Breast epithelium (tissue), 3 donors: ENCODE measurements around the gene NEBL.
A peak's percentile ranks its signal among the peaks of the same experiment; 100 is the strongest.

ENCODE experiments used
- CTCF ChIP-seq, 3 donors: fragments of 450-650 bp; IDR thresholded peaks; one replicate each; pipeline ENCODE4 v1.5.1; 2016 to 2017; ENCODE audit warnings: antibody characterized with exemption in 3 of 3, mild to moderate bottlenecking in 3 of 3, moderate library complexity in 3 of 3
- POLR2AphosphoS5 ChIP-seq, 3 donors: sonication (generic); formaldehyde crosslinking; IDR thresholded peaks; one replicate each; pipeline ENCODE4 v1.6.1; 2017; ENCODE audit warnings: antibody characterized with exemption in 3 of 3

- TF ChIP-seq CTCF (IDR thresholded peaks at IDR 0.05) (peak in 1 of 3 donors; percentile 47), POLR2AphosphoS5 (IDR thresholded peaks at IDR 0.05) (no peak)
These were observed 128.3 kb downstream of the NEBL start for GRCh38 chr10:20768843-20769242.
